BJ (cell line): ENCODE measurements around the gene CYP2W1. TPM values are rescaled to one million over a fixed set of nuclear protein-coding genes. Genes with fewer than 3 reads are reported as not detected.
"Not testable (repeated sequence)": the region's sequence is repeated elsewhere in the genome, so short reads cannot be mapped to it uniquely, and the experiment has no call there.

Experiments
- CTCF ChIA-PET: fragments of 350-600 bp; formaldehyde crosslinking; extraction: SDS; loops from one replicate; lab custom pipeline; 2021; ENCODE audit warnings: antibody characterized with exemption, inconsistent platforms; lab: Yijun Ruan, JAX
- POLR2A ChIA-PET: fragments of 300-600 bp; sonication (Branson Sonifier 250); formaldehyde crosslinking; extraction: SDS; loops from one replicate; lab custom pipeline; 2021; ENCODE audit warnings: antibody characterized with exemption; lab: Charles Lee
- DNase-seq: peaks from one replicate; pipeline ENCODE4 v3.0.0-alpha.2; 2011; ENCODE audit warnings: low read depth
- H3K27me3 ChIP-seq: 2 replicates; pipeline ENCODE4 v1.6.0; 2011; ENCODE audit warnings: low read length; ENCODE audit not compliant: control insufficient read depth, insufficient read depth
- H3K36me3 ChIP-seq: 2 replicates; pipeline ENCODE4 v1.5.1; 2011; ENCODE audit warnings: low read length; ENCODE audit not compliant: control insufficient read depth, insufficient read depth
- H3K4me3 ChIP-seq: 2 replicates; pipeline ENCODE4 v1.5.1; 2011; ENCODE audit warnings: low read depth, mild to moderate bottlenecking, control low read depth, low read length
- CTCF ChIP-seq: IDR thresholded peaks from 2 replicates; pipeline ENCODE4 v1.5.1; 2011; ENCODE audit warnings: low read depth, mild to moderate bottlenecking, control low read depth, inconsistent platforms, low read length, moderate library complexity; ENCODE audit not compliant: insufficient read depth
- polyA plus RNA-seq: library from polyadenylated mRNA; depleted of rRNA; stranded (reverse); fragments of >200 nt; gene quantifications from 2 replicates; pipeline ENCODE4 v1.2.3, GENCODE V29; 2011

CYP2W1 gene
- polyA plus RNA-seq, 1 experiment, result not detected

- H3K36me3 ChIP-seq, result peaks cover 12% of the 10 kb centered on the region
- ChIA-PET CTCF (interaction anchor here (0.6 to 10.0 kb wide), 5 partner anchors 47 to 190 kb away, joined by 3 to 367 read pairs (median 4); no protein-coding TSS in a partner anchor), POLR2A (no interaction called here)
- H3K27me3 ChIP-seq, result no peaks in the 10 kb centered on the region
- DNase-seq, result no peak
- TF ChIP-seq CTCF, result no peak
- no peak overlapping the region for H3K4me3 ChIP-seq
These were observed 14.7 kb downstream of the CYP2W1 start for GRCh38 chr7:997404-998395.

- ChIA-PET CTCF (interaction anchor here (1.0 to 10.0 kb wide), 2 partner anchors 66 to 177 kb away, joined by 3 to 367 read pairs; no protein-coding TSS in a partner anchor), POLR2A (no interaction called here)
- DNase-seq, result no peak
- no peak for TF ChIP-seq CTCF
- no peaks in the 10 kb centered on the region for H3K27me3 ChIP-seq
- peaks cover 12% of the 10 kb centered on the region for H3K36me3 ChIP-seq
- H3K4me3 ChIP-seq, result no peak overlapping the region
These were observed 16.3 kb downstream of the CYP2W1 start for GRCh38 chr7:999149-999879.

- Histone ChIP-seq H3K36me3 (peaks cover 12% of the 10 kb centered on the region), H3K4me3 (no peak overlapping the region), H3K27me3 (no peaks in the 10 kb centered on the region)
- no peak for TF ChIP-seq CTCF
- DNase-seq, result no peak
- POLR2A ChIA-PET, result no interaction called here
- CTCF ChIA-PET, result interaction anchor here (10.0 kb wide), 1 partner anchor 65 kb away, joined by 367 read pairs; no protein-coding TSS in a partner anchor
These were observed 17.3 kb downstream of the CYP2W1 start for GRCh38 chr7:999941-1000935.

- CTCF ChIA-PET, DNase-seq, POLR2A ChIA-PET, H3K4me3 ChIP-seq, H3K27me3 ChIP-seq: not testable (repeated sequence)
- peaks cover 12% of the 10 kb centered on the region for H3K36me3 ChIP-seq
These were observed 18.2 kb downstream of the CYP2W1 start for GRCh38 chr7:1001069-1001770.

GRCh38 chr7:1002026-1002425 is 19.0 kb downstream of the CYP2W1 start:
- DNase-seq, H3K4me3 ChIP-seq, CTCF ChIA-PET, H3K27me3 ChIP-seq, POLR2A ChIA-PET: not testable (repeated sequence)
- H3K36me3 ChIP-seq, result peaks cover 11% of the 10 kb centered on the region

- H3K4me3 ChIP-seq, H3K27me3 ChIP-seq, POLR2A ChIA-PET, CTCF ChIA-PET, DNase-seq: not testable (repeated sequence)
- peaks cover 14% of the 10 kb centered on the region for H3K36me3 ChIP-seq
These were observed 19.5 kb downstream of the CYP2W1 start for GRCh38 chr7:1002445-1002844.
